Stimulated activated CD8-positive, alpha-beta memory T cell treated with anti-CD3 and anti-CD28 coated beads, Interleukin-12 subunit alpha, Interleukin-12 subunit beta, amount 100 ng/mL, for 1 hour (primary cell): ENCODE data around the gene USP53.
"Not testable (repeated sequence)": the region's sequence is repeated elsewhere in the genome, so short reads cannot be mapped to it uniquely, and the experiment has no call there.

Experiments
- DNase-seq: peaks from one replicate; pipeline ENCODE4 v3.0.0-alpha.2; 2020; ENCODE audit warnings: low read depth

The USP53 gene

GRCh38 chr4:119271361-119272085 is 59.0 kb downstream of the USP53 start:
- no peak for DNase-seq

GRCh38 chr4:119279541-119279940 is 67.0 kb downstream of the USP53 start:
- DNase-seq = not testable (repeated sequence)

- DNase-seq = not testable (repeated sequence)
These were observed 67.4 kb downstream of the USP53 start for GRCh38 chr4:119279945-119280344.

- DNase-seq = no peak
These were observed 68.9 kb downstream of the USP53 start for GRCh38 chr4:119281393-119281792.

- DNase-seq = no peak
These were observed 72.6 kb downstream of the USP53 start for GRCh38 chr4:119284876-119285780.

- no peak for DNase-seq
These were observed 74.0 kb downstream of the USP53 start for GRCh38 chr4:119286377-119287002.

GRCh38 chr4:119289313-119289712 is 76.8 kb downstream of the USP53 start:
- no peak for DNase-seq

- DNase-seq = no peak
These were observed 78.1 kb downstream of the USP53 start for GRCh38 chr4:119290598-119290997.

- no peak for DNase-seq
These were observed 83.8 kb downstream of the USP53 start for GRCh38 chr4:119296356-119296755.

GRCh38 chr4:119297795-119298194 is 85.3 kb downstream of the USP53 start:
- no peak for DNase-seq

GRCh38 chr4:119299260-119299671 is 86.8 kb downstream of the USP53 start:
- DNase-seq = no peak

GRCh38 chr4:119299741-119300100 is 87.2 kb downstream of the USP53 start:
- DNase-seq = no peak

GRCh38 chr4:119300101-119300978 is 87.8 kb downstream of the USP53 start:
- DNase-seq = peak; percentile 87

GRCh38 chr4:119302073-119302832 is 89.7 kb downstream of the USP53 start:
- DNase-seq = no peak

- no peak for DNase-seq
These were observed 91.2 kb downstream of the USP53 start for GRCh38 chr4:119303587-119304305.

- DNase-seq = no peak
These were observed 91.9 kb downstream of the USP53 start for GRCh38 chr4:119304431-119304830.

GRCh38 chr4:119307606-119308005 is 95.1 kb downstream of the USP53 start:
- no peak for DNase-seq

- no peak for DNase-seq
These were observed 98.3 kb downstream of the USP53 start for GRCh38 chr4:119310826-119311225.

- DNase-seq = no peak
These were observed 100.7 kb downstream of the USP53 start for GRCh38 chr4:119313237-119313636.

GRCh38 chr4:119314356-119314755 is 101.8 kb downstream of the USP53 start:
- DNase-seq = no peak
